Thyroid gland (tissue), 4 donors: ENCODE measurements around the gene PANX1.

ENCODE experiments used
- CTCF ChIP-seq, 6 experiments: fragments of 200-600 bp in 3 of 6; fragments of 450-650 bp in 3 of 6; sonication (generic) in 3 of 6; IDR thresholded peaks; one replicate each; pipeline ENCODE4 v1.5.1; 2016 to 2019; ENCODE audit warnings: antibody characterized with exemption in 6 of 6, mild to moderate bottlenecking in 2 of 6, inconsistent platforms in 1 of 6, moderate library complexity in 1 of 6
- POLR2A ChIP-seq, 2 donors: fragments of 450-650 bp; IDR thresholded peaks; one replicate each; pipeline ENCODE4 v1.6.1; 2017; ENCODE audit warnings: antibody characterized with exemption in 2 of 2, mild to moderate bottlenecking in 2 of 2, moderate library complexity in 1 of 2

- TF ChIP-seq CTCF (IDR thresholded peaks at IDR 0.05) (no peak), POLR2A (IDR thresholded peaks at IDR 0.05) (no peak)
Observed at GRCh38 chr11:94141511-94142307, 13.1 kb downstream of the PANX1 start.
